Cardiac muscle cell (in vitro differentiated cells and primary cell): Measurements from ENCODE around the gene HLA-DMA. TPM values are rescaled to one million over a fixed set of nuclear protein-coding genes. Genes with fewer than 3 reads are reported as not detected.
A peak's percentile ranks its signal among the peaks of the same experiment; 100 is the strongest.

ENCODE experiments used
- DNase-seq, 2 donors: peaks; one replicate each; pipeline versions ENCODE4 v3.0.0 to v3.0.0-alpha.2; 2010 to 2017; ENCODE audit warnings: low read depth in 1 of 2, low spot score in 1 of 2
- H3K27ac ChIP-seq: fragments of 200-600 bp; sonication (generic); 2 replicates; pipeline ENCODE4 v1.5.1; 2016
- H3K27me3 ChIP-seq: fragments of 200-600 bp; sonication (generic); 2 replicates; pipeline ENCODE4 v1.6.0; 2016; ENCODE audit warnings: control low read depth
- H3K36me3 ChIP-seq: fragments of 200-600 bp; sonication (generic); 2 replicates; pipeline ENCODE4 v1.5.1; 2016; ENCODE audit warnings: control low read depth
- H3K4me1 ChIP-seq: fragments of 200-600 bp; sonication (generic); 2 replicates; pipeline ENCODE4 v1.8.1; 2017; ENCODE audit warnings: low read depth, mild to moderate bottlenecking, mixed run types
- H3K4me3 ChIP-seq: fragments of 200-600 bp; sonication (generic); 2 replicates; pipeline ENCODE4 v1.5.1; 2016; ENCODE audit warnings: mild to moderate bottlenecking
- H3K9me3 ChIP-seq: fragments of 200-600 bp; sonication (generic); 2 replicates; pipeline ENCODE4 v1.5.1; 2017; ENCODE audit warnings: low read depth, mild to moderate bottlenecking, control low read depth
- CTCF ChIP-seq: IDR thresholded peaks from 2 replicates; pipeline ENCODE4 v1.5.1; 2012; ENCODE audit warnings: low read depth, mild to moderate bottlenecking, low read length
- polyA plus RNA-seq: library from polyadenylated mRNA; unstranded; fragments of >200 nt; fragmentation: Nextera tagmentation; extraction: Ambion mirVana; gene quantifications from 2 replicates; pipeline ENCODE4 v1.2.1, GENCODE V29; 2016
- total RNA-seq: library from RNA; depleted of rRNA; stranded (reverse); fragments of >200 nt; gene quantifications from 2 replicates; pipeline ENCODE4 v1.2.3, GENCODE V29; 2016

Gene HLA-DMA
- total and polyA plus RNA-seq, 2 experiments from 2014 or later = 2.9 to 3.7 TPM

- TF ChIP-seq CTCF = no peak
- peaks cover 8% of the 10 kb centered on the region for H3K4me1 ChIP-seq
- peak overlapping the region; percentile 80 for H3K27ac ChIP-seq
- H3K27me3 ChIP-seq = no peaks in the 10 kb centered on the region
- H3K36me3 ChIP-seq = peaks cover 40% of the 10 kb centered on the region
- H3K9me3 ChIP-seq = no peaks in the 10 kb centered on the region
- peak overlapping the region; percentile 96 for H3K4me3 ChIP-seq
- DNase-seq = peak in 1 of 2 donors; percentile 76
Measured at GRCh38 chr6:32973144-32974015, 20.5 kb upstream of the HLA-DMA start.

DNA sequence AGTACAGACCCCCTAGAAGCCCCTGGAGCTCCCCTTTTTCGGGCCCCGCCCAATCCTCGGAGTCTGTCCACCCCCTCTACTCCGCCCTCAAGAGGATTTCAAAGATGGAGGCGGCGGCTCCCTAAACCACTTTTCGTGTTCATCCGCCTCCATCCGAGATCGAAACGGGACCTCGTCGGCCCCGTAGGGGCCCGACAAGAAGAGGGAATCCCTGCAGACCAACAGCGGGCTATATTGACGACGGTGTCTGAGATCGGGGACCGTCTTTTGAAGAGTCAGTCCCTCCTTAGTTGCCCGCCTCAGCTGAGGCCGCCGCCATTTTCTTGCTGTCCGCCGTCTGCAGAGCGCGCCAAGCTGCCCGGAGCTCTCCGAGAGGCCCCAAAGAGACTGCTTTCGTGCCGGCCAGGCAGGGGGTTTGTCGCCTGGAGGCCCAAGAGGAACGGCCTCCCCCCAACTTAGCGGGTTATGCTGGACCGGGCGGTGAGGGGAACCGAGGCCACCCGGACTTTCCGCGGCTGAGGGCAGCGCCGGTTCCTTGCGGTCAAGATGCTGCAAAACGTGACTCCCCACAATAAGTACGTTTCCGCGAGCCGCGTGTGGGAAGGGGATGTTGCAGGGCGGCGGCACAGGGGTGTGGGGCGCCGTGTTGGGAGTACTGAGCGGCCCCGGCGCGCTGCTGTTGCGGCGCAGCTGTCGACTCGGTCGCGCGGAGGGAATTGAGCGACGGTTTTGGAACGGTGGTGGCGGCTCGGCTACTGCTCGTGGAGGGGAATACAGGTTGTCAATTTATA lies 19.7 kb upstream of the HLA-DMA start:
- Histone ChIP-seq H3K27me3 (no peaks in the 10 kb centered on the region), H3K4me1 (peaks cover 9% of the 10 kb centered on the region), H3K36me3 (peaks cover 32% of the 10 kb centered on the region), H3K27ac (peak overlapping the region; percentile 80), H3K4me3 (peak overlapping the region; percentile 96), H3K9me3 (no peaks in the 10 kb centered on the region)
- no peak for TF ChIP-seq CTCF
- DNase-seq = peak in 1 of 2 donors; percentile 36

GRCh38 chr6:32971581-32972352 lies 18.9 kb upstream of the HLA-DMA start:
- Histone ChIP-seq H3K27ac (peak overlapping the region; percentile 99), H3K4me3 (peak overlapping the region; percentile 96), H3K36me3 (peaks cover 24% of the 10 kb centered on the region), H3K4me1 (peaks cover 17% of the 10 kb centered on the region), H3K27me3 (no peaks in the 10 kb centered on the region), H3K9me3 (no peaks in the 10 kb centered on the region)
- peak; percentile 99 to 100 for DNase-seq
- no peak for TF ChIP-seq CTCF

DNA sequence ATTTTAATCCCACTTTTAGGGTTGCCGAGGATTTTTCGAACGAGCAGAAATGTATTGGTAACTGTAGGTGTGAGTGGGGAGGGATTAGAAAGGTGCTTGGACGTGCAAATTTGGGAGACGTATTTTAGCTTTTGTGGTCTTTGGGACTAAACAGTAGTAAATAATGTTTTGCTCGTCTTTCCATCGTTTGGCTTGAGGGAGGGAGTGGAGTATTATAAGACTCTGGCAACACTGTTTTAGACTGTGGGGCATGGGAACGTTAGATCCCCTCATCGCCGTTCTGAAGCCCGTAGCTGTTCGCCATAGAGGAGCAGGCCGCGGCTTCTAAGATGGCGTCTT lies 18.3 kb upstream of the HLA-DMA start:
- no peak for DNase-seq
- Histone ChIP-seq H3K4me3 (peak overlapping the region; percentile 73), H3K9me3 (no peaks in the 10 kb centered on the region), H3K27me3 (no peaks in the 10 kb centered on the region), H3K36me3 (peaks cover 19% of the 10 kb centered on the region), H3K27ac (peak overlapping the region; percentile 99), H3K4me1 (peaks cover 22% of the 10 kb centered on the region)
- no peak for TF ChIP-seq CTCF

DNA sequence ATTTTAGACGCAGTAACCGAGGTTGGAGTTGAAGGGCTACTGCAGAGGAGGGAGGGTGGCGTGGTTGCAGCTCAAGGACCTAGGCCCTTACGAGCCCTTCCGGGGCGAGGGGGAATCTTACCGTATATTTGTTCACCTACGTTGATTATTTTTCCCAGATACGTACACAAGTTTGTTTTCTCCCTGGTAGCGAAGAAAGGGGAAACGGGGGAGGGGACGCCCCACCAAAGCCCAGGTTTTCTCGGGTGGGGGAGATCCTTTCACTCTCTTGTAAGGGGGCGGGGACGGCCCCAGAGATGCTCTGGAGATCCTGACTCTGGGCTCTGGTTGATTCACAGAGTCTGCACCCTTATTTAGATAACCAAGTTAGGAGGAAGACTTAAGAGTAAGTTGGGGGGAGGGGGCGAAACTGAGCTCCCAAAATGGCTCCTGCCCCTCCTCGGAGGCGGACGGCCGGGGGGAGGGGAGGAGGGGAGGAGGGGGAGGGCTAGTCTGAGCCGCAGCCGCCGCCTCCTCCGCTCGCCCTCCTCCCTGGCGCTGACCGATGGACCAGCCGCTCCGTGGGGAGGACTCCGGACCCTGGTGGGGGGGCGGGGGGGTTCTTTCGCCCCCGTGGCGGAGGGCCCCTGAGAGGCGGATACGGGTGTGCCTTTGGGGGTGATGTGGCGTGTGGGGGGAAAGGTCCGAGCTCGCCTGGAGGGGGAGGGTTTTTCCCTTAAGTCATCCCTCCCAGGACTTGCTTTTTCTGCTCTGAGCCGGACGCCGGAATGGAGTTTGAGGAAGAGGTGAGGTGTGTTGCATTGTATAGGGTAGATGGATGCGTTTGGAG lies 17.7 kb upstream of the HLA-DMA start:
- Histone ChIP-seq H3K9me3 (no peaks in the 10 kb centered on the region), H3K4me1 (peaks cover 22% of the 10 kb centered on the region), H3K36me3 (peaks cover 13% of the 10 kb centered on the region), H3K27ac (peak overlapping the region; percentile 99), H3K4me3 (peak overlapping the region; percentile 73), H3K27me3 (no peaks in the 10 kb centered on the region)
- DNase-seq = peak; percentile 91 to 97
- TF ChIP-seq CTCF = no peak
